Left lung (tissue), 10 donors: ENCODE data around the gene HLF. TPM values are rescaled to one million over a fixed set of nuclear protein-coding genes. Genes with fewer than 3 reads are reported as not detected.

Source experiments
- ATAC-seq: fragments of 200-7000 bp; cut with Tn5 transposase; one replicate; pipeline ENCODE4 v1.9.1; 2020; ENCODE audit warnings: moderate library complexity
- DNase-seq, 4 donors: peaks; one replicate each; pipeline ENCODE4 v3.0.0-alpha.2; 2013 to 2020
- H3K27ac ChIP-seq, 2 donors: fragments of 200-600 bp; sonication (generic) in 1 of 2; one replicate each; pipeline versions ENCODE4 v1.5.0 to v1.8.0; 2020 to 2021
- H3K27me3 ChIP-seq, 2 donors: fragments of 200-600 bp; sonication (generic) in 1 of 2; one replicate each; pipeline versions ENCODE4 v1.5.0 to v1.8.0; 2020 to 2021
- H3K36me3 ChIP-seq, 2 donors: fragments of 200-600 bp; sonication (generic) in 1 of 2; one replicate each; pipeline versions ENCODE4 v1.5.0 to v1.8.0; 2020 to 2021
- H3K4me1 ChIP-seq, 2 donors: fragments of 200-600 bp; one replicate each; pipeline ENCODE4 v1.8.0; 2021
- H3K4me3 ChIP-seq, 2 donors: fragments of 200-600 bp; sonication (generic) in 1 of 2; one replicate each; pipeline versions ENCODE4 v1.5.0 to v1.8.0; 2020 to 2021; ENCODE audit warnings: mild to moderate bottlenecking in 1 of 2
- H3K9me3 ChIP-seq, 2 donors: fragments of 200-600 bp; sonication (generic) in 1 of 2; one replicate each; pipeline versions ENCODE4 v1.5.0 to v1.8.0; 2020 to 2021
- intact Hi-C, 2 donors: fragments of 100-400 bp; cut with DNase I; formaldehyde crosslinking; loops; one replicate each; pipeline versions ENCODE4 v1.11.2 to v1.14.2; 2022
- polyA plus RNA-seq, 6 donors: library from polyadenylated mRNA; unstranded; fragments of 120-200 nt; gene quantifications; one replicate each; pipeline ENCODE4 v1.2.1, GENCODE V29; 2013; ENCODE audit not compliant: insufficient read length in 6 of 6
- total RNA-seq, 2 donors: library from RNA; stranded (reverse); fragmentation: NEBNext Ultra II Directional; extraction: Animal tissue kit (Norgen Biotek cat#: 25700); gene quantifications; one replicate each; pipeline ENCODE4 v1.2.1, GENCODE V29; 2021
- TF ChIP-seq, protein P1 (sequence below), 2 donors: fragments of 200-600 bp; sonication (generic) in 1 of 2; IDR thresholded peaks; one replicate each; pipeline versions ENCODE4 v1.5.0 to v1.8.0; 2021; ENCODE audit warnings: antibody characterized with exemption in 2 of 2
- donor health status: DM: no; HTN: yes; CAD: no.
- donor health status: DM: no; HTN: no; CAD: no.

HLF gene
- total and polyA plus RNA-seq, 8 donors: 3.0 to 9.9 (median 4.8) TPM

DNA sequence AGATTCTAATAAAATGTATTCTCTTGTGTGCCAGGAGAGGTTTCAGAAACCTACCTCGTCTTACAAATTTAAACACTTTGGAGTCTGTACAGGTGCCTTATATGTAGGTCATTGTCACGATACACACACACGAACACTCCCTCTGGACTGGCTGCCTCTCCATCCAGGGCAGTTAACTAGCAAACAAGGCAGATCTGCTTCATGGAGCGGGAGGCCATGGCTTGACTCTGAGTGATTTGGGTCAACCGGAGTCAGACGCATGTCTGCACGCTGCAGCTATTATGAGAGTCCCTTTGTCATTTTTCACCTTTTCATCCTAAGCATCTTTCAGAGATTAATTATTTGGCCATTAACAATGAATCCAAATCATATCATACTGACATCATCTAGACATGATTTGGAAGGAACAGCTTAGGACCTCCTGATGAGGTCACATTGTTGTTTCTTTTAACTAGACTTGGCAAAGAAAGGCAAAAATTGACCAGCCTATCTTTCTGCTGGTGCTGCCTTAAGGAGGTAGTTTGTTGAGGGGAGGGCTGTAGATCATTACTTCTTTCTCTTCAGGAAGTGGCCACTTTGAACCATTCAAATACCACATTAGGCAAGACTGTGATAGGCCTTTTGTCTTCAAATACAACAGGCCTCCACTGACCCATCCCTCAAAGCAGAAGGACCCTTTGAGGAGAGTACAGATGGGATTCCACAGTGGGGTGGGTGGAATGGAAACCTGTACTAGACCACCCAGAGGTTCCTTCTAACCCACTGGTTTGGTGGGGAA, 58.9 kb downstream of the HLF start:
- peaks cover 0 to 4% of the 10 kb centered on the region in 2 donors for H3K36me3 ChIP-seq
- no peak for ATAC-seq
- DNase-seq: no peak
- H3K4me3 ChIP-seq: no peak overlapping the region
- H3K27me3 ChIP-seq: no peaks in the 10 kb centered on the region
- H3K27ac ChIP-seq: no peak overlapping the region
- TF ChIP-seq, protein P1, sequence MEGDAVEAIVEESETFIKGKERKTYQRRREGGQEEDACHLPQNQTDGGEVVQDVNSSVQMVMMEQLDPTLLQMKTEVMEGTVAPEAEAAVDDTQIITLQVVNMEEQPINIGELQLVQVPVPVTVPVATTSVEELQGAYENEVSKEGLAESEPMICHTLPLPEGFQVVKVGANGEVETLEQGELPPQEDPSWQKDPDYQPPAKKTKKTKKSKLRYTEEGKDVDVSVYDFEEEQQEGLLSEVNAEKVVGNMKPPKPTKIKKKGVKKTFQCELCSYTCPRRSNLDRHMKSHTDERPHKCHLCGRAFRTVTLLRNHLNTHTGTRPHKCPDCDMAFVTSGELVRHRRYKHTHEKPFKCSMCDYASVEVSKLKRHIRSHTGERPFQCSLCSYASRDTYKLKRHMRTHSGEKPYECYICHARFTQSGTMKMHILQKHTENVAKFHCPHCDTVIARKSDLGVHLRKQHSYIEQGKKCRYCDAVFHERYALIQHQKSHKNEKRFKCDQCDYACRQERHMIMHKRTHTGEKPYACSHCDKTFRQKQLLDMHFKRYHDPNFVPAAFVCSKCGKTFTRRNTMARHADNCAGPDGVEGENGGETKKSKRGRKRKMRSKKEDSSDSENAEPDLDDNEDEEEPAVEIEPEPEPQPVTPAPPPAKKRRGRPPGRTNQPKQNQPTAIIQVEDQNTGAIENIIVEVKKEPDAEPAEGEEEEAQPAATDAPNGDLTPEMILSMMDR (IDR thresholded peaks at IDR 0.05): no peak
- intact Hi-C loops: no loop called here
- no peaks in the 10 kb centered on the region for H3K4me1 ChIP-seq
- H3K9me3 ChIP-seq: no peaks in the 10 kb centered on the region

GRCh38 chr17:55324296-55324978, 59.7 kb downstream of the HLF start:
- TF ChIP-seq, protein P1 (IDR thresholded peaks at IDR 0.05): no peak
- no peaks in the 10 kb centered on the region for H3K9me3 ChIP-seq
- no peaks in the 10 kb centered on the region for H3K4me1 ChIP-seq
- ATAC-seq (no peak), DNase-seq (no peak)
- intact Hi-C loops: no loop called here
- H3K27ac ChIP-seq: no peak overlapping the region
- no peaks in the 10 kb centered on the region for H3K27me3 ChIP-seq
- no peak overlapping the region for H3K4me3 ChIP-seq
- H3K36me3 ChIP-seq: peaks cover 0 to 4% of the 10 kb centered on the region in 2 donors

GRCh38 chr17:55325406-55325805, 60.6 kb downstream of the HLF start:
- no peak overlapping the region for H3K27ac ChIP-seq
- intact Hi-C loops: no loop called here
- ATAC-seq: no peak
- TF ChIP-seq, protein P1 (IDR thresholded peaks at IDR 0.05): no peak
- no peaks in the 10 kb centered on the region for H3K4me1 ChIP-seq
- no peak overlapping the region for H3K4me3 ChIP-seq
- DNase-seq: peak in 2 of 4 donors; percentile 85 to 89
- H3K36me3 ChIP-seq: peaks cover 0 to 3% of the 10 kb centered on the region in 2 donors
- no peaks in the 10 kb centered on the region for H3K9me3 ChIP-seq
- no peaks in the 10 kb centered on the region for H3K27me3 ChIP-seq

DNA sequence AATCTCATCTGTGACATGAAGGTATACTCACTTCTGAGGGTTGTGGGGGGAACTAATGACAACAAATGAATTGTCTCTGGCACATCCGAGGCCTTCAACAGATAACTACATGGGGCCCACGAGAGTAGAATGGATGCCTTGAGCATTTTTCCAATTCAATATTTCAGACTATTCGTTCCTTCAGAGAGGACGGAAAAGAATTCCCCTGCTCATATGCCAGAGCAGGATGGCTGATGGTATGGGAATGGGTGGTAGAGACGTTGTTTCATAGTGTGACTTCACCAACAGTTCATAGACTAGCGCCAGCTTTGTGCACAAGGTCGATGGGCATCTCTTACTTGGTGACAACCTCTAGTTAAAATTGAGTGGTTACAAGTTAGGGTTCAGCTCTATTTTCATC, 61.3 kb downstream of the HLF start:
- Histone ChIP-seq H3K4me1 (no peaks in the 10 kb centered on the region), H3K4me3 (no peak overlapping the region), H3K27ac (no peak overlapping the region), H3K27me3 (no peaks in the 10 kb centered on the region), H3K9me3 (no peaks in the 10 kb centered on the region), H3K36me3 (no peaks in the 10 kb centered on the region)
- TF ChIP-seq, protein P1 (IDR thresholded peaks at IDR 0.05): no peak
- ATAC-seq (no peak), DNase-seq (no peak)
- intact Hi-C loops: no loop called here
